ENCODE data around the gene NPR2. TPM values are rescaled to one million over a fixed set of nuclear protein-coding genes. Genes with fewer than 3 reads are reported as not detected.

The NPR2 gene
- total RNA-seq, 2 experiments from 2014 or later, result 7.5 to 7.8 TPM

- no peak overlapping the region for H3K27ac Mint-ChIP-seq
- DNase-seq (no peak), ATAC-seq (no peak)
- peaks cover 12% of the 10 kb centered on the region for H3K36me3 Mint-ChIP-seq (ENCODE audit: low read depth)
- ChIA-PET CTCF (interaction anchor here (1.1 to 5.8 kb wide), 4 partner anchors 17 to 202 kb away, joined by 3 to 30 read pairs (median 3); partner anchors contain the start of genes CCDC107 and RMRP), POLR2A (no interaction called here)
- H3K9me3 Mint-ChIP-seq, result no peaks in the 10 kb centered on the region
- TF ChIP-seq, protein P1, sequence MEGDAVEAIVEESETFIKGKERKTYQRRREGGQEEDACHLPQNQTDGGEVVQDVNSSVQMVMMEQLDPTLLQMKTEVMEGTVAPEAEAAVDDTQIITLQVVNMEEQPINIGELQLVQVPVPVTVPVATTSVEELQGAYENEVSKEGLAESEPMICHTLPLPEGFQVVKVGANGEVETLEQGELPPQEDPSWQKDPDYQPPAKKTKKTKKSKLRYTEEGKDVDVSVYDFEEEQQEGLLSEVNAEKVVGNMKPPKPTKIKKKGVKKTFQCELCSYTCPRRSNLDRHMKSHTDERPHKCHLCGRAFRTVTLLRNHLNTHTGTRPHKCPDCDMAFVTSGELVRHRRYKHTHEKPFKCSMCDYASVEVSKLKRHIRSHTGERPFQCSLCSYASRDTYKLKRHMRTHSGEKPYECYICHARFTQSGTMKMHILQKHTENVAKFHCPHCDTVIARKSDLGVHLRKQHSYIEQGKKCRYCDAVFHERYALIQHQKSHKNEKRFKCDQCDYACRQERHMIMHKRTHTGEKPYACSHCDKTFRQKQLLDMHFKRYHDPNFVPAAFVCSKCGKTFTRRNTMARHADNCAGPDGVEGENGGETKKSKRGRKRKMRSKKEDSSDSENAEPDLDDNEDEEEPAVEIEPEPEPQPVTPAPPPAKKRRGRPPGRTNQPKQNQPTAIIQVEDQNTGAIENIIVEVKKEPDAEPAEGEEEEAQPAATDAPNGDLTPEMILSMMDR (IDR thresholded peaks at IDR 0.05), result no peak
- no peak overlapping the region for H3K4me3 Mint-ChIP-seq
- intact Hi-C loops (cut with micrococcal nuclease), result no loop called here
- H3K27me3 Mint-ChIP-seq, result no peaks in the 10 kb centered on the region
- H3K4me1 Mint-ChIP-seq (ENCODE audit: low read depth), result peaks cover 7% of the 10 kb centered on the region
Measured at GRCh38 chr9:35806101-35806500, 14.7 kb downstream of the NPR2 start.

DNA sequence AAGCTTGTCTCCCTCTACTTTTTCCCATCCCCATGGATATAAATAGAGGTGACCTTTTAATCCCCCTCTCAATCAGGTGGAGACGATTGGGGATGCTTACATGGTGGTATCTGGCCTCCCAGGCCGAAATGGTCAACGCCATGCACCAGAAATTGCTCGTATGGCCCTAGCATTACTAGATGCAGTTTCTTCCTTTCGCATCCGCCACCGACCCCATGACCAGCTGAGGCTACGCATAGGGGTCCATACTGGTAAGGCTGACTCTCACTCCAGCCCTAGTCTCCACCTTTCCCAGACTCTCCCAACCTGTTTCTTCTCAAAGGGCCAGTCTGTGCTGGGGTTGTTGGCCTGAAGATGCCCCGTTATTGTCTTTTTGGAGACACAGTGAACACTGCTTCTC is 17.0 kb downstream of the NPR2 start:
- POLR2A ChIA-PET, result no interaction called here
- Mint-ChIP-seq H3K4me1 (ENCODE audit: low read depth) (peaks cover 25% of the 10 kb centered on the region), H3K27me3 (no peaks in the 10 kb centered on the region)

GRCh38 chr9:35810122-35810521 is 18.7 kb downstream of the NPR2 start:
- Mint-ChIP-seq H3K27ac (no peak overlapping the region), H3K27me3 (no peaks in the 10 kb centered on the region), H3K4me1 (ENCODE audit: low read depth) (peaks cover 33% of the 10 kb centered on the region), H3K9me3 (no peaks in the 10 kb centered on the region), H3K36me3 (ENCODE audit: low read depth) (peaks cover 13% of the 10 kb centered on the region), H3K4me3 (no peak overlapping the region)
- ATAC-seq (no peak), DNase-seq (no peak)
- intact Hi-C loops (cut with micrococcal nuclease), result loop anchor here (10.0 kb wide), 1 partner anchor 155 kb away; the partner anchor contains the start of genes CCDC107, RMRP and SIT1
- CTCF ChIA-PET, result interaction anchor here (1.4 to 2.8 kb wide), 2 partner anchors 17 to 93 kb away, joined by 4 to 18 read pairs; no protein-coding TSS in a partner anchor
- POLR2A ChIA-PET, result no interaction called here
- TF ChIP-seq, protein P1 (IDR thresholded peaks at IDR 0.05), result no peak

More for the DNA sequence above, 17.0 kb downstream of the NPR2 start:
- TF ChIP-seq, protein P1 (IDR thresholded peaks at IDR 0.05), result no peak
- H3K9me3 Mint-ChIP-seq, result no peaks in the 10 kb centered on the region
- no peak for ATAC-seq
- CTCF ChIA-PET, result interaction anchor here (5.8 kb wide), 1 partner anchor 19 kb away, joined by 30 read pairs; no protein-coding TSS in a partner anchor
- no peak overlapping the region for H3K4me3 Mint-ChIP-seq
- DNase-seq, result no peak
- no peak overlapping the region for H3K27ac Mint-ChIP-seq
- intact Hi-C loops (cut with micrococcal nuclease), result no loop called here
- H3K36me3 Mint-ChIP-seq (ENCODE audit: low read depth), result peaks cover 11% of the 10 kb centered on the region

- TF ChIP-seq, protein P1 (IDR thresholded peaks at IDR 0.05), result no peak
- intact Hi-C loops (cut with micrococcal nuclease), result loop anchor here (10.0 kb wide), 1 partner anchor 157 kb away; the partner anchor contains the start of genes CCDC107, RMRP and SIT1
- POLR2A ChIA-PET, result interaction anchor here (0.7 to 2.4 kb wide), 7 partner anchors 11 to 208 kb away, joined by 3 to 6 read pairs (median 3); partner anchors contain the start of genes CCDC107, FAM221B, RMRP and TMEM8B
Measured at GRCh38 chr9:35811381-35812024, 20.1 kb downstream of the NPR2 start.

More at GRCh38 chr9:35811381-35812024, 20.1 kb downstream of the NPR2 start:
- ATAC-seq (no peak), DNase-seq (no peak)
- Mint-ChIP-seq H3K27ac (peak overlapping the region; percentile 91), H3K36me3 (ENCODE audit: low read depth) (peaks cover 9% of the 10 kb centered on the region), H3K9me3 (no peaks in the 10 kb centered on the region), H3K4me1 (ENCODE audit: low read depth) (peaks cover 37% of the 10 kb centered on the region), H3K27me3 (no peaks in the 10 kb centered on the region), H3K4me3 (peak overlapping the region; percentile 92)
- CTCF ChIA-PET, result interaction anchor here (0.8 to 4.4 kb wide), 16 partner anchors 9 to 378 kb away, joined by 3 to 22 read pairs (median 4); partner anchors contain the start of genes CCDC107, GBA2, RGP1 and RMRP

All from activated CD8-positive, alpha-beta T cell treated with anti-CD3 and anti-CD28 coated beads for 36 hours (primary cell).